ENCODE data around the gene ZDHHC14. TPM values are rescaled to one million over a fixed set of nuclear protein-coding genes. Genes with fewer than 3 reads are reported as not detected.
A peak's percentile ranks its signal among the peaks of the same experiment; 100 is the strongest.

ZDHHC14 gene
- total RNA-seq, 1 donor: 7.9 TPM

GRCh38 chr6:157675831-157676230 lies 294.8 kb downstream of the ZDHHC14 start:
- no peak for DNase-seq (ENCODE audit: low read depth)
- H3K4me3 ChIP-seq (ENCODE audit: low read depth, low read length): no peak overlapping the region
- TF ChIP-seq CTCF (IDR thresholded peaks at IDR 0.05; ENCODE audit: insufficient read depth, low read length): no peak

GRCh38 chr6:157676241-157676640 lies 295.3 kb downstream of the ZDHHC14 start:
- TF ChIP-seq CTCF (IDR thresholded peaks at IDR 0.05; ENCODE audit: insufficient read depth, low read length): no peak
- DNase-seq (ENCODE audit: low read depth): no peak
- H3K4me3 ChIP-seq (ENCODE audit: low read depth, low read length): no peak overlapping the region

- no peak for DNase-seq (ENCODE audit: low read depth)
- TF ChIP-seq CTCF (IDR thresholded peaks at IDR 0.05; ENCODE audit: insufficient read depth, low read length): no peak
- H3K4me3 ChIP-seq (ENCODE audit: low read depth, low read length): no peak overlapping the region
These were observed 296.2 kb downstream of the ZDHHC14 start for GRCh38 chr6:157677235-157677634.

GRCh38 chr6:157679605-157680580 lies 298.9 kb downstream of the ZDHHC14 start:
- DNase-seq (ENCODE audit: low read depth): no peak

GRCh38 chr6:157681041-157681650 lies 300.2 kb downstream of the ZDHHC14 start:
- no peak for TF ChIP-seq CTCF (IDR thresholded peaks at IDR 0.05; ENCODE audit: insufficient read depth, low read length)
- no peak overlapping the region for H3K4me3 ChIP-seq (ENCODE audit: low read depth, low read length)
- DNase-seq (ENCODE audit: low read depth): no peak

More at GRCh38 chr6:157679605-157680580, 298.9 kb downstream of the ZDHHC14 start:
- no peak for TF ChIP-seq CTCF (IDR thresholded peaks at IDR 0.05; ENCODE audit: insufficient read depth, low read length)
- no peak overlapping the region for H3K4me3 ChIP-seq (ENCODE audit: low read depth, low read length)

GRCh38 chr6:157682856-157683481 lies 302.0 kb downstream of the ZDHHC14 start:
- no peak overlapping the region for H3K4me3 ChIP-seq (ENCODE audit: low read depth, low read length)
- TF ChIP-seq CTCF (IDR thresholded peaks at IDR 0.05; ENCODE audit: insufficient read depth, low read length): no peak
- peak; percentile 79 for DNase-seq (ENCODE audit: low read depth)
